GM12892 (cell line): Measurements from ENCODE around the gene TIMMDC1. TPM values are rescaled to one million over a fixed set of nuclear protein-coding genes. Genes with fewer than 3 reads are reported as not detected.
A peak's percentile ranks its signal among the peaks of the same experiment; 100 is the strongest.

Source experiments
- DNase-seq: peaks from one replicate; pipeline ENCODE4 v3.0.0; 2011; ENCODE audit not compliant: insufficient read length
- FAIRE-seq: peaks from 2 replicates; lab custom pipeline; 2011; peaks lifted over from hg19 to GRCh38; lab: Jason Lieb, UNC
- POLR2A ChIP-seq: IDR thresholded peaks from 2 replicates; pipeline ENCODE4 v1.6.1; 2011; ENCODE audit warnings: low read depth, low read length, control low read depth
- POLR2AphosphoS5 ChIP-seq: IDR thresholded peaks from 2 replicates; pipeline ENCODE4 v1.6.1; 2011; ENCODE audit warnings: low read depth, low read length, control low read depth
- TAF1 ChIP-seq: IDR thresholded peaks from 2 replicates; pipeline ENCODE4 v1.6.1; 2011; ENCODE audit warnings: low read depth, mild to moderate bottlenecking, control low read depth, low read length, borderline replicate concordance
- polyA plus RNA-seq: library from polyadenylated mRNA; unstranded; fragments of >200 nt; gene quantifications from one replicate; pipeline ENCODE4 v1.2.1, GENCODE V29; 2012; ENCODE audit warnings: missing spikeins, inconsistent platforms; ENCODE audit not compliant: missing spikeins

Gene TIMMDC1
- polyA plus RNA-seq, result 54.5 TPM

GRCh38 chr3:119498186-119499011, at the start of gene TIMMDC1:
Gene TIMMDC1 (plus strand): TSS chr3:119498547. CDS start chr3:119498734, 187 bp downstream.
- peak; percentile 92 for DNase-seq
- FAIRE-seq, result peak; percentile 97
- TF ChIP-seq TAF1 (peak; percentile 89), POLR2A (peak; percentile 91), POLR2AphosphoS5 (peak; percentile 96)

GRCh38 chr3:119453822-119454221, 44.5 kb upstream of the TIMMDC1 start:
- FAIRE-seq, result no peak
- no peak for TF ChIP-seq POLR2A
- no peak for TF ChIP-seq TAF1
- TF ChIP-seq POLR2AphosphoS5, result no peak

GRCh38 chr3:119456469-119456868, 41.9 kb upstream of the TIMMDC1 start:
- TF ChIP-seq POLR2AphosphoS5, result no peak
- no peak for TF ChIP-seq TAF1
- no peak for TF ChIP-seq POLR2A
- no peak for FAIRE-seq
- no peak for DNase-seq

More at GRCh38 chr3:119453822-119454221, 44.5 kb upstream of the TIMMDC1 start:
- DNase-seq, result no peak

- FAIRE-seq, result no peak
- TF ChIP-seq POLR2A (no peak), POLR2AphosphoS5 (no peak), TAF1 (no peak)
- DNase-seq, result no peak
These were observed 41.1 kb upstream of the TIMMDC1 start for GRCh38 chr3:119457246-119457645.

- DNase-seq (peak; percentile 95), FAIRE-seq (peak; percentile 100)
- TF ChIP-seq POLR2AphosphoS5 (peak; percentile 97), TAF1 (peak; percentile 91), POLR2A (peak; percentile 93)
These were observed 34.9 kb upstream of the TIMMDC1 start, which contains the start of gene TMEM39A for GRCh38 chr3:119463171-119464169. Gene TMEM39A (minus strand): TSS chr3:119463615. CDS start chr3:119462074, 1,541 bp downstream.

- FAIRE-seq, result no peak
- no peak for DNase-seq
- no peak for TF ChIP-seq TAF1
- TF ChIP-seq POLR2A, result no peak
- TF ChIP-seq POLR2AphosphoS5, result no peak
These were observed 30.3 kb upstream of the TIMMDC1 start for GRCh38 chr3:119468041-119468440.

- FAIRE-seq, result peak; percentile 44
- DNase-seq, result no peak
- 0 out of 2 replicates have a peak, but pooled peaks have one; percentile 8 for TF ChIP-seq POLR2A
- no peak for TF ChIP-seq TAF1
- no peak for TF ChIP-seq POLR2AphosphoS5
These were observed 28.7 kb upstream of the TIMMDC1 start for GRCh38 chr3:119469418-119470189.

- FAIRE-seq, result peak; percentile 14
- TF ChIP-seq POLR2AphosphoS5 (no peak), TAF1 (no peak), POLR2A (no peak)
- no peak for DNase-seq
These were observed 27.5 kb upstream of the TIMMDC1 start for GRCh38 chr3:119470866-119471265.

- TF ChIP-seq TAF1 (no peak), POLR2AphosphoS5 (no peak), POLR2A (no peak)
- FAIRE-seq (peak; percentile 30), DNase-seq (no peak)
These were observed 17.3 kb upstream of the TIMMDC1 start for GRCh38 chr3:119481079-119481478.

- FAIRE-seq (no peak), DNase-seq (no peak)
- no peak for TF ChIP-seq TAF1
- TF ChIP-seq POLR2AphosphoS5, result no peak
- TF ChIP-seq POLR2A, result no peak
These were observed 15.2 kb upstream of the TIMMDC1 start for GRCh38 chr3:119483101-119483500.

GRCh38 chr3:119485563-119485962, 12.8 kb upstream of the TIMMDC1 start:
- FAIRE-seq (no peak), DNase-seq (no peak)
- no peak for TF ChIP-seq TAF1
- no peak for TF ChIP-seq POLR2AphosphoS5
- TF ChIP-seq POLR2A, result no peak
